ENCODE results near the gene TESMIN.

The TESMIN gene

DNA sequence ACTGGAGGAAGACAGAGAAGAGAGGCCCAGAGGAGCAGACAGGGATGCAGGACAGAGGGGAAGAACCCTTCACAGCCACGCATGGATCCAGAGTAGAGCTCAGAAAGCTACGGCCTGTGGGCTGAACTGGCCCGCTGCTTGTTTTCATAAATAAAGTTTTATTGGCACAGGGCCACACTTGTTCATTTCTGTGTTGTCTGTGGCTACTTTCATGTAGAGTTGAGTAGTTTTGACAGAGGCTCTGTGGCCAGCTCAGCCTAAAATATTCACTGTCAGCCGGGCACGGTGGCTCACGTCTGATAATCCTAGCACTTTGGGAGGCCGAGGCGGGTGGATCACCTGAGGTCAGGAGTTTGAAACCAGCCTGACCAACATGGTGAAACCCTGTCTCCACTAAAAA is 93.2 kb downstream of the TESMIN start:
- no peak for DNase-seq
